H1 (cell line): Measurements from ENCODE around the gene DNAI1. TPM values are rescaled to one million over a fixed set of nuclear protein-coding genes. Genes with fewer than 3 reads are reported as not detected.

Experiments used
- CHD1 ChIP-seq: IDR thresholded peaks from 2 replicates; pipeline ENCODE4 v1.6.1; 2012; ENCODE audit warnings: low read depth, low read length, improper control_type of control experiment
- CREB1 ChIP-seq: IDR thresholded peaks from 2 replicates; pipeline ENCODE4 v1.6.1; 2012; ENCODE audit warnings: inconsistent platforms
- HDAC6 ChIP-seq: IDR thresholded peaks from one replicate; pipeline ENCODE4 v1.7.1; 2012; ENCODE audit warnings: low read depth, mild to moderate bottlenecking, inconsistent platforms, low read length, moderate library complexity
- JUN ChIP-seq: IDR thresholded peaks from 2 replicates; pipeline ENCODE4 v1.6.1; 2011; ENCODE audit warnings: low read depth, mild to moderate bottlenecking, improper control_type of control experiment, low read length
- NANOG ChIP-seq: IDR thresholded peaks from 2 replicates; pipeline ENCODE4 v1.6.1; 2011; ENCODE audit warnings: low read length, low read depth, mild to moderate bottlenecking, inconsistent platforms; ENCODE audit not compliant: insufficient read depth, poor library complexity, severe bottlenecking
- SRF ChIP-seq: IDR thresholded peaks from 2 replicates; pipeline ENCODE4 v1.6.1; 2011; ENCODE audit warnings: mild to moderate bottlenecking, low read depth, low read length, moderate library complexity
- polyA plus RNA-seq, 7 experiments: library from polyadenylated mRNA; depleted of rRNA in 3 of 7; stranded (reverse) in 5 of 7; unstranded in 2 of 7; fragments of >200 nt in 5 of 7; fragments of 200-250 nt in 2 of 7; gene quantifications; 1 replicate in 5 of 7; 2 replicates in 1 of 7; 4 replicates in 1 of 7; pipeline versions ENCODE4 v1.2.1 to v1.2.3, GENCODE V29; 2011 to 2013; ENCODE audit warnings: missing spikeins in 2 of 7, mixed read lengths in 2 of 7
- total RNA-seq: library from RNA; stranded (reverse); fragmentation: NEBNext Ultra II Directional; extraction: Animal tissue kit (Norgen Biotek cat#: 25700); gene quantifications from 2 replicates; pipeline ENCODE4 v1.2.1, GENCODE V29; 2021
- TF ChIP-seq, protein P1 (sequence below): fragments of 300-600 bp; sonication (generic); IDR thresholded peaks from 2 replicates; pipeline ENCODE4 v1.7.1; 2012; ENCODE audit warnings: low read length, moderate library complexity, mild to moderate bottlenecking, inconsistent platforms; ENCODE audit not compliant: insufficient replicate concordance

Gene DNAI1
- total and polyA plus RNA-seq, 2 of the 8 experiments (the other 6 are each of a cell fraction or from before 2014, with no cell fraction given), result 0.37 to 0.54 TPM

- TF ChIP-seq, protein P1, sequence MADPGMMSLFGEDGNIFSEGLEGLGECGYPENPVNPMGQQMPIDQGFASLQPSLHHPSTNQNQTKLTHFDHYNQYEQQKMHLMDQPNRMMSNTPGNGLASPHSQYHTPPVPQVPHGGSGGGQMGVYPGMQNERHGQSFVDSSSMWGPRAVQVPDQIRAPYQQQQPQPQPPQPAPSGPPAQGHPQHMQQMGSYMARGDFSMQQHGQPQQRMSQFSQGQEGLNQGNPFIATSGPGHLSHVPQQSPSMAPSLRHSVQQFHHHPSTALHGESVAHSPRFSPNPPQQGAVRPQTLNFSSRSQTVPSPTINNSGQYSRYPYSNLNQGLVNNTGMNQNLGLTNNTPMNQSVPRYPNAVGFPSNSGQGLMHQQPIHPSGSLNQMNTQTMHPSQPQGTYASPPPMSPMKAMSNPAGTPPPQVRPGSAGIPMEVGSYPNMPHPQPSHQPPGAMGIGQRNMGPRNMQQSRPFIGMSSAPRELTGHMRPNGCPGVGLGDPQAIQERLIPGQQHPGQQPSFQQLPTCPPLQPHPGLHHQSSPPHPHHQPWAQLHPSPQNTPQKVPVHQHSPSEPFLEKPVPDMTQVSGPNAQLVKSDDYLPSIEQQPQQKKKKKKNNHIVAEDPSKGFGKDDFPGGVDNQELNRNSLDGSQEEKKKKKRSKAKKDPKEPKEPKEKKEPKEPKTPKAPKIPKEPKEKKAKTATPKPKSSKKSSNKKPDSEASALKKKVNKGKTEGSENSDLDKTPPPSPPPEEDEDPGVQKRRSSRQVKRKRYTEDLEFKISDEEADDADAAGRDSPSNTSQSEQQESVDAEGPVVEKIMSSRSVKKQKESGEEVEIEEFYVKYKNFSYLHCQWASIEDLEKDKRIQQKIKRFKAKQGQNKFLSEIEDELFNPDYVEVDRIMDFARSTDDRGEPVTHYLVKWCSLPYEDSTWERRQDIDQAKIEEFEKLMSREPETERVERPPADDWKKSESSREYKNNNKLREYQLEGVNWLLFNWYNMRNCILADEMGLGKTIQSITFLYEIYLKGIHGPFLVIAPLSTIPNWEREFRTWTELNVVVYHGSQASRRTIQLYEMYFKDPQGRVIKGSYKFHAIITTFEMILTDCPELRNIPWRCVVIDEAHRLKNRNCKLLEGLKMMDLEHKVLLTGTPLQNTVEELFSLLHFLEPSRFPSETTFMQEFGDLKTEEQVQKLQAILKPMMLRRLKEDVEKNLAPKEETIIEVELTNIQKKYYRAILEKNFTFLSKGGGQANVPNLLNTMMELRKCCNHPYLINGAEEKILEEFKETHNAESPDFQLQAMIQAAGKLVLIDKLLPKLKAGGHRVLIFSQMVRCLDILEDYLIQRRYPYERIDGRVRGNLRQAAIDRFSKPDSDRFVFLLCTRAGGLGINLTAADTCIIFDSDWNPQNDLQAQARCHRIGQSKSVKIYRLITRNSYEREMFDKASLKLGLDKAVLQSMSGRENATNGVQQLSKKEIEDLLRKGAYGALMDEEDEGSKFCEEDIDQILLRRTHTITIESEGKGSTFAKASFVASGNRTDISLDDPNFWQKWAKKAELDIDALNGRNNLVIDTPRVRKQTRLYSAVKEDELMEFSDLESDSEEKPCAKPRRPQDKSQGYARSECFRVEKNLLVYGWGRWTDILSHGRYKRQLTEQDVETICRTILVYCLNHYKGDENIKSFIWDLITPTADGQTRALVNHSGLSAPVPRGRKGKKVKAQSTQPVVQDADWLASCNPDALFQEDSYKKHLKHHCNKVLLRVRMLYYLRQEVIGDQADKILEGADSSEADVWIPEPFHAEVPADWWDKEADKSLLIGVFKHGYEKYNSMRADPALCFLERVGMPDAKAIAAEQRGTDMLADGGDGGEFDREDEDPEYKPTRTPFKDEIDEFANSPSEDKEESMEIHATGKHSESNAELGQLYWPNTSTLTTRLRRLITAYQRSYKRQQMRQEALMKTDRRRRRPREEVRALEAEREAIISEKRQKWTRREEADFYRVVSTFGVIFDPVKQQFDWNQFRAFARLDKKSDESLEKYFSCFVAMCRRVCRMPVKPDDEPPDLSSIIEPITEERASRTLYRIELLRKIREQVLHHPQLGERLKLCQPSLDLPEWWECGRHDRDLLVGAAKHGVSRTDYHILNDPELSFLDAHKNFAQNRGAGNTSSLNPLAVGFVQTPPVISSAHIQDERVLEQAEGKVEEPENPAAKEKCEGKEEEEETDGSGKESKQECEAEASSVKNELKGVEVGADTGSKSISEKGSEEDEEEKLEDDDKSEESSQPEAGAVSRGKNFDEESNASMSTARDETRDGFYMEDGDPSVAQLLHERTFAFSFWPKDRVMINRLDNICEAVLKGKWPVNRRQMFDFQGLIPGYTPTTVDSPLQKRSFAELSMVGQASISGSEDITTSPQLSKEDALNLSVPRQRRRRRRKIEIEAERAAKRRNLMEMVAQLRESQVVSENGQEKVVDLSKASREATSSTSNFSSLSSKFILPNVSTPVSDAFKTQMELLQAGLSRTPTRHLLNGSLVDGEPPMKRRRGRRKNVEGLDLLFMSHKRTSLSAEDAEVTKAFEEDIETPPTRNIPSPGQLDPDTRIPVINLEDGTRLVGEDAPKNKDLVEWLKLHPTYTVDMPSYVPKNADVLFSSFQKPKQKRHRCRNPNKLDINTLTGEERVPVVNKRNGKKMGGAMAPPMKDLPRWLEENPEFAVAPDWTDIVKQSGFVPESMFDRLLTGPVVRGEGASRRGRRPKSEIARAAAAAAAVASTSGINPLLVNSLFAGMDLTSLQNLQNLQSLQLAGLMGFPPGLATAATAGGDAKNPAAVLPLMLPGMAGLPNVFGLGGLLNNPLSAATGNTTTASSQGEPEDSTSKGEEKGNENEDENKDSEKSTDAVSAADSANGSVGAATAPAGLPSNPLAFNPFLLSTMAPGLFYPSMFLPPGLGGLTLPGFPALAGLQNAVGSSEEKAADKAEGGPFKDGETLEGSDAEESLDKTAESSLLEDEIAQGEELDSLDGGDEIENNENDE, result no peak
- no peak for TF ChIP-seq CREB1
- no peak for TF ChIP-seq NANOG
- TF ChIP-seq HDAC6, result no peak
- no peak for TF ChIP-seq SRF
- TF ChIP-seq JUN, result no peak
- no peak for TF ChIP-seq CHD1
Observed at GRCh38 chr9:34502471-34502870, 43.9 kb downstream of the DNAI1 start (continued).
